ENCODE measurements around the gene LANCL1.
"Not testable (repeated sequence)": the region's sequence is repeated elsewhere in the genome, so short reads cannot be mapped to it uniquely, and the experiment has no call there.

The LANCL1 gene

DNA sequence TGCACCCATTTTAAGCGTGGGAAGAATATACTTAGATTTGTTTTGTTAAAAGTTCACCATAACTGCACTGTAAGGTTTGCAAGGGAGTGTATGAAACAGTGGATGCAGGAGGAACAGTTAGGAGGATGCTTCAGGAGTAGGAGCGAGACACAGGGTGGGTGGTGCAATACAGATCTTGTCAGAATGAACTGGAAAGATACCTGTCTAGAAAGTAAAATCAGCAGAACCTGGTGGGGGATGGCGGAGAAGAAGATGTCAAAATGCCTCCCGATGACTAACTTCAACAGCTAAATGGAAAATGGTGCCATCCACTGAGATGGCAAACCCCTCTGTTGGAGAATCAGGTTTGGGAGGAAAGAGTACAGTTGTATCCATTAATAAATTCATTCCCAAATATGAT is 18.2 kb downstream of the LANCL1 start:
- no peak for DNase-seq

GRCh38 chr2:210456571-210456970 is 20.0 kb downstream of the LANCL1 start:
- no peak for DNase-seq

DNA sequence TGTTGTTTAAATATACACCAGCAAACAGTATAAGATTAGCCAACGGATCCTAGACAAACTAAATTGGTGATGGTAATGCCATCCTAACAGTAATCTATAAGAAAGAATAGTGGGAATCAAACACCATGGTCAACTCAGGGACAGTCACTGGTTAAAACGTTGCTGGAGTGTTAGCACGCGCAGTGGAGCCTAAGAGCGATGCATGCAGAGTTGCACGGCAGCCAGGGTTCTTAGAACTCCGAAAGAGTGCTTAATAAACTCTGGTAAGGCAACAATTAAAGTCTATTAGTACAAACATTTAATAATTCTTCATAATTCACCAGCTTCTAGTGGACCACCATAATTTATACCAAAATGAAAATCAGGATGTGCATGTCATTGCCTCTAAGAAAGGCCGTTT is 22.2 kb downstream of the LANCL1 start:
- no peak for DNase-seq

DNA sequence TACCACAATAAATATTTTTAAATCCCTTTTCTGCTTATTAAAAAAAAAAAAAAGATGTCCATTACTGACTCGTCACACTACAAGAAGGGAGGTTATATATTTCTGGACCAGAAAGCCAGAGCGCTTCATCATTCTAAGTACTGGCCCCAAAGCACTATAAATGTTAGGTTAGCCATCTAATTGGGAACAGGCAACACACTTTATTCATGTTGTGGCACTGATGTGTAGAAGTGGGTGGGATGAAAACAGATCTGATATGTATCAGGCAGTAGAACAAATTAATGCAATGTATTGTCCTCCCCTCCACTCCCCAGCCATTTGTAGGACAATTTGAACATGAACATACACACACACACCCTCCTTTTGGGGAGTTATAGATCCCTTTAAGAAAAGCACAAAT is 24.4 kb downstream of the LANCL1 start:
- no peak for DNase-seq

- DNase-seq = not testable (repeated sequence)
Observed at GRCh38 chr2:210450942-210451341, 25.6 kb downstream of the LANCL1 start.

DNA sequence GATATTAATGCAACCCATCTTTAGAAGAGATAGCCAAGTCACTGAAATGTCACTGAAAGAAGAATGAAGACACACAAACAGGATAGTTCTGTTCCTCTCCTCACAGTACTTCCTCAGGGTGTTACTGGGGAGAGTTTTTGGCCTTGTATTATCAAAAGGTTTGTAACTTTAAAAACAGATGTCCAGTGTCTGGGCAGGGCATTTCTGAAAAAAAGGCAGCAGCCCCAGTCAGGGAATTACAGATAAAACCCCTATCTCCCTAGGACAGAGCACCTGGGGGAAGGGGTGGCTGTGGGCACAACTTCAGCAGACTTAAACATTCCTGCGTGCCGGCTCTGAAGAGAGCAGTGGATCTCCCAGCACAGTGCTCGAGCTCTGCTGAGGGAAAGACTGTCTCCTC is 30.8 kb downstream of the LANCL1 start:
- no peak for DNase-seq

GRCh38 chr2:210445116-210445707 is 31.3 kb downstream of the LANCL1 start:
- no peak for DNase-seq

GRCh38 chr2:210443527-210443926 is 33.0 kb downstream of the LANCL1 start:
- DNase-seq = no peak

DNA sequence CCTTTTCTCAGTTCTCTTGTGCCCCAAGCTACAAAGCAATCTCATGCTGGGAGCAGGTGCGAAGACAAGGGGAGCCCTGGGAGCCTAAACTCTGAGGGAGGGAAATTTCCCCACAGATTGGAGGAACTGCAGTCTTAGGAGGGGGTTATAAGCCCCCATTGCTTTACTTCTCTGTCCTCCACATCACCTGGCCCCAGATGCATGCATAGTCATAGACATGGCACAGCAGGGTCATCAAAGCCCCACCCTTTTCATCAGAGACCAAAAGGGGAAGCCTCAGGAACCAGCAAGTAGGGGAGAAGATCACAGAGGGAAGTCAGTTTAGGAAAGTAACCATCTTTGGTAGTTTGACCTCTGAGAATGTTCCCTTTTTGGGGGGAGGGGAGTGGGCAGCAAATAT is 33.7 kb downstream of the LANCL1 start:
- DNase-seq = no peak

GRCh38 chr2:210442457-210442856 is 34.1 kb downstream of the LANCL1 start:
- DNase-seq = no peak

DNA sequence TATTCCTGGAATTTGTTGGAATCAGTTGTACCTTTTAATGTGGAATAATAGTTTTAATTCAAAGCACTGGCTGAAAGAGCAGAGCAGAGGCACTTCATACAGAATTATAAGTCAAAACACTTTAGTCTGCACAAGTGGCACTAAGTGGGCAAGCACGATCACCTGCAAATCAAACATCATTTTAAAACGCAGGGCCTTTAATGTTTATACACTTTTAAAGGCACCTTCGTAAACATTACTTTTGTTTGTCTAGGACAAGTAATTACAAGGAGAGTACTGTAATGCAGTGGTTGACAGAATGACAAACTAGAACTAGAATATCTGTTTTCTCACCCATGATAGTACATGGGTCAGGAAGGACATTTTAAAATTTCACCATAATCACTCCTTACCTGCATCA is 36.4 kb downstream of the LANCL1 start:
- no peak for DNase-seq

- DNase-seq = no peak
Observed at GRCh38 chr2:210435439-210435838, 41.1 kb downstream of the LANCL1 start.

DNA sequence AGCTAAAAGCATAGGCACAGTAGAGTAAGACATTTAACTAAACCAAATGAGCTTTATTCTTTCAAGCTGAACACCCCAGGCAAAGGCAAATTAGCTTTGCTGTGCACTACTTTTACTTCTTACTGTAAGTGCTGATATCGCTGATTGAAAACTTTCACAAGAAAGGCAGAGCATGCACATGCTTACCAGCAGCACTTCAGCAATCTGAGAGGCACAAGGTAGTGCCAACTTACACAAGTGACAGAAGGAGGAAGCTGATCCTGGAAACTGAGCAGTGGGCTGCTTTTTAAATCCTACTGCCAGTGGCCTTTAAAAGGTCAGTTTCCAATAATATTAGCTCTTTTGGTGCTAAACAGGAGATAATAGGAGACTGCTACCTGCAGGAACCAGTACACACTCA is 43.9 kb downstream of the LANCL1 start:
- DNase-seq = no peak

DNA sequence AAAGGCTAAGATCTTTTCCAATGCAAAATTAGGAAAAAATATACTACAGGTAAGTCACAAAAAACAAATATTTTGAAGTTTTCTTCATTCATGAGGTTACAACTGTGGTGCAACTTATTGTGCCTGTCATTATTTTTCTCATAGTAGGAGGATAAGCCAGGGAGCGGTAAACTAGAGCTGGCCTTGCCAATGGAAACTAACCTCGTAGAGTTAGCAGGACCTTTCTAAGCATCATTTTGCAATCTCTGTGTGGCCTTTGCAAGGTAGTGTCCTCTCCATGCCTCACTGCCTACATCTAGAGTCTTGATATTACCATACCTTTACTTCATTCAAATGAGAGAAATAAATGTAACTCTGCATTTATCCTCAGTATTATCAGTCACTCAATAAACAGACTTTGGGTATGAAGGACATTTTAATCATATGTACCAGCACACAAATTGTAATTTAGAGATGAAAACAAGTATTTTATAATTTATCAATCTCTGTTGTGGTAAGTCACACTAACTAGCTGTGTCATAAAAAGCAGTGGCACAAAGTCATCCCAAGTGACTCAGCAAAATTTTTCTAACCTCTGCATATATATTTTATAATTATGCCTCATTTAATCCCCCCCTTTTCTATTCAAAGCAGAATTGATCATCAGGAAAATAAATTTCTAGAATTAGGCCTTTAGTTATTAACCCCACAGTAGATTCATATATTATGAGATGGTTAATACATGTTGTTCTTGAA is 47.0 kb downstream of the LANCL1 start:
- DNase-seq = no peak

- no peak for DNase-seq
Observed at GRCh38 chr2:210428393-210429179, 48.0 kb downstream of the LANCL1 start.

GRCh38 chr2:210427309-210427708 is 49.2 kb downstream of the LANCL1 start:
- not testable (repeated sequence) for DNase-seq

DNA sequence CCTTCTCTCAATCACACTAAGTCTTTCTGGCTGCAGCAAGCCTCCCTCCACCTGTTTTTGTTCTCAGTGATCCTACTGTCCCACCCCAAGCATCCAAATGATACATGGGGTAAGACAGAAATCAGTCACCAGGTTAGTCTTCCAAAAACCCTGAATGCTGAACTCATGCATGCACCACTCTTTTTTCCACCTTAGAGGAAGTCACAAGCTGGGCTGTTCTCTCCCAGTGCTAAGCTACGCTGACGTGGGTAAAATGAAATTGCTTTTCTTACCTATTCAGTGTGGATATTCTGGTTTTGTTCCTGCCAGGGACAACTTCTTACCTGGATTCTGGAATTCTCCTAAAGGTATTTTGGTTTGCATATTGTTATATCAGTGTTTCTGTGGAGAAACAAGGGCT is 54.2 kb downstream of the LANCL1 start:
- no peak for DNase-seq

- DNase-seq = no peak
Observed at GRCh38 chr2:210421916-210422315, 54.6 kb downstream of the LANCL1 start.

- no peak for DNase-seq
Observed at GRCh38 chr2:210412660-210413059, 63.9 kb downstream of the LANCL1 start.

GRCh38 chr2:210410542-210410941 is 66.0 kb downstream of the LANCL1 start:
- no peak for DNase-seq

- DNase-seq = no peak
Observed at GRCh38 chr2:210399440-210400041, 77.0 kb downstream of the LANCL1 start.

GRCh38 chr2:210392469-210392881 is 84.1 kb downstream of the LANCL1 start:
- DNase-seq = no peak

GRCh38 chr2:210389856-210390255 is 86.7 kb downstream of the LANCL1 start:
- no peak for DNase-seq

DNA sequence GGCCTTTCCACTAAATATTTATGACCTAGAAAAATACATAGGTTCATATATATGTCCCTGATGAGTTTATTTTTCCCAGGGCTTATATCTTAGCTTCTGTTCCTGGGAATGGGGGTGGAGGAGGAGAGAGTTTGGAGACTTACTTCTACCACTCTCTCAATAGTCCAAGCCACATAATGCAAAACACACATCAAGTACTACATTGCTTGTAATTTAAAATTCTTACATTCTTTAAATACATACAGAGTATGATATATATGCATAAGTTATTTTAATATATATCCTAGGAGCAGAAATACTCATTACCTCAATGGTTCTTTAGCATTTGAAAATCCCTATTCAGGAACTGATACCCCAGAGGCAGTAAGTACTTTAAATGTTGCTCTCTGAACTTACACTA is 88.4 kb downstream of the LANCL1 start:
- DNase-seq = no peak
